ENCODE data around the gene ARL14.
"Not testable (repeated sequence)": the region's sequence is repeated elsewhere in the genome, so short reads cannot be mapped to it uniquely, and the experiment has no call there.

Gene ARL14

GRCh38 chr3:160678292-160678842 lies 1.4 kb downstream of the ARL14 start:
- no peak for DNase-seq

GRCh38 chr3:160684368-160684740 lies 7.4 kb downstream of the ARL14 start:
- no peak for DNase-seq

- no peak for DNase-seq
These were observed 8.3 kb downstream of the ARL14 start for GRCh38 chr3:160685144-160685766.

- no peak for DNase-seq
These were observed 10.1 kb downstream of the ARL14 start for GRCh38 chr3:160686955-160687535.

GRCh38 chr3:160691151-160691550 lies 14.2 kb downstream of the ARL14 start:
- no peak for DNase-seq

GRCh38 chr3:160691962-160692361 lies 15.0 kb downstream of the ARL14 start:
- DNase-seq, result no peak

- DNase-seq, result no peak
These were observed 16.2 kb downstream of the ARL14 start for GRCh38 chr3:160693191-160693590.

- DNase-seq, result no peak
These were observed 17.4 kb downstream of the ARL14 start for GRCh38 chr3:160694345-160694744.

- DNase-seq, result no peak
These were observed 18.0 kb downstream of the ARL14 start for GRCh38 chr3:160695003-160695402.

- DNase-seq, result no peak
These were observed 19.0 kb downstream of the ARL14 start for GRCh38 chr3:160695915-160696327.

GRCh38 chr3:160697637-160698380 lies 20.8 kb downstream of the ARL14 start:
- no peak for DNase-seq

GRCh38 chr3:160698599-160699195 lies 21.7 kb downstream of the ARL14 start:
- no peak for DNase-seq

GRCh38 chr3:160701490-160701889 lies 24.5 kb downstream of the ARL14 start:
- DNase-seq, result no peak

- DNase-seq, result no peak
These were observed 25.3 kb downstream of the ARL14 start for GRCh38 chr3:160702290-160702689.

GRCh38 chr3:160703974-160704373 lies 27.0 kb downstream of the ARL14 start:
- DNase-seq, result no peak

GRCh38 chr3:160707187-160707794 lies 30.3 kb downstream of the ARL14 start:
- DNase-seq, result no peak

- DNase-seq, result no peak
These were observed 32.7 kb downstream of the ARL14 start for GRCh38 chr3:160709477-160710182.

GRCh38 chr3:160713144-160713543 lies 36.2 kb downstream of the ARL14 start:
- DNase-seq, result not testable (repeated sequence)

- no peak for DNase-seq
These were observed 42.8 kb downstream of the ARL14 start for GRCh38 chr3:160719710-160720109.

GRCh38 chr3:160720123-160720746 lies 43.3 kb downstream of the ARL14 start:
- DNase-seq, result no peak

GRCh38 chr3:160722331-160722730 lies 45.4 kb downstream of the ARL14 start:
- DNase-seq, result no peak

- no peak for DNase-seq
These were observed 48.4 kb downstream of the ARL14 start for GRCh38 chr3:160725338-160725737.

Measured in SHP77 treated with DMSO at 0.1 percent for 48 hours (cell line).